Liver (tissue), 9 donors: ENCODE measurements around the gene NUDT21. TPM values are rescaled to one million over a fixed set of nuclear protein-coding genes. Genes with fewer than 3 reads are reported as not detected.

Source experiments
- DNase-seq: peaks from one replicate; pipeline ENCODE4 v3.0.0-alpha.2; 2017; ENCODE audit warnings: low spot score
- H3K27ac ChIP-seq, 2 donors: one replicate each; pipeline ENCODE4 v1.7.0; 2013; ENCODE audit warnings: inconsistent platforms in 2 of 2, low read length in 2 of 2, control low read depth in 1 of 2, low read depth in 1 of 2, mild to moderate bottlenecking in 1 of 2
- H3K27me3 ChIP-seq, 4 donors: one replicate each; pipeline versions ENCODE4 v1.6.1 to v1.7.0; 2013; ENCODE audit warnings: low read length in 3 of 4, inconsistent platforms in 1 of 4, mild to moderate bottlenecking in 1 of 4, moderate library complexity in 1 of 4; ENCODE audit not compliant: control insufficient read depth in 4 of 4, insufficient read depth in 4 of 4
- H3K36me3 ChIP-seq, 4 donors: one replicate each; pipeline versions ENCODE4 v1.6.1 to v1.7.0; 2013; ENCODE audit warnings: low read length in 3 of 4, mild to moderate bottlenecking in 3 of 4, low read depth in 1 of 4, moderate library complexity in 1 of 4; ENCODE audit not compliant: control insufficient read depth in 4 of 4, insufficient read depth in 3 of 4
- H3K4me1 ChIP-seq, 4 donors: one replicate each; pipeline versions ENCODE4 v1.6.1 to v1.7.0; 2013; ENCODE audit warnings: low read length in 3 of 4, mild to moderate bottlenecking in 3 of 4, moderate library complexity in 1 of 4; ENCODE audit not compliant: control insufficient read depth in 4 of 4, insufficient read depth in 4 of 4
- H3K4me3 ChIP-seq, 3 donors: one replicate each; pipeline versions ENCODE4 v1.6.1 to v1.7.0; 2013; ENCODE audit warnings: low read length in 3 of 3, control low read depth in 1 of 3, low read depth in 1 of 3, mild to moderate bottlenecking in 1 of 3
- H3K9ac ChIP-seq, 2 donors: one replicate each; pipeline ENCODE4 v1.7.0; 2013; ENCODE audit warnings: low read length in 2 of 2, mild to moderate bottlenecking in 2 of 2, moderate library complexity in 2 of 2, control low read depth in 1 of 2, low read depth in 1 of 2
- H3K9me3 ChIP-seq, 4 donors: one replicate each; pipeline versions ENCODE4 v1.6.1 to v1.7.0; 2013; ENCODE audit warnings: low read length in 3 of 4; ENCODE audit not compliant: control insufficient read depth in 4 of 4
- ATF3 ChIP-seq: IDR thresholded peaks from 2 replicates; pipeline ENCODE4 v1.6.1; 2016; ENCODE audit warnings: antibody characterized with exemption
- CTCF ChIP-seq: fragments of 150-350 bp; IDR thresholded peaks from 2 replicates; pipeline ENCODE4 v1.5.1; 2017; ENCODE audit warnings: improper control_type of control experiment, low read depth, low read length; ENCODE audit not compliant: missing input control
- FOXA1 ChIP-seq: IDR thresholded peaks from 2 replicates; pipeline ENCODE4 v1.6.1; 2016; ENCODE audit warnings: antibody characterized with exemption
- FOXA2 ChIP-seq: IDR thresholded peaks from 2 replicates; pipeline ENCODE4 v1.6.1; 2016; ENCODE audit warnings: antibody characterized with exemption
- GABPA ChIP-seq, 2 donors: IDR thresholded peaks in 1 of 2; conservative IDR thresholded peaks in 1 of 2; 2 replicates each; pipeline ENCODE4 v1.6.1; 2016; ENCODE audit warnings: antibody characterized with exemption in 2 of 2, mild to moderate bottlenecking in 1 of 2, moderate library complexity in 1 of 2
- HNF4A ChIP-seq, 2 donors: conservative IDR thresholded peaks; 2 replicates each; pipeline ENCODE4 v1.6.1; 2016; ENCODE audit warnings: antibody characterized with exemption in 2 of 2, mild to moderate bottlenecking in 2 of 2
- MAX ChIP-seq: IDR thresholded peaks from 2 replicates; pipeline ENCODE4 v1.6.1; 2016; ENCODE audit warnings: antibody characterized with exemption
- RAD21 ChIP-seq, 2 donors: IDR thresholded peaks; 2 replicates each; pipeline ENCODE4 v1.6.1; 2016; ENCODE audit warnings: antibody characterized with exemption in 2 of 2, mild to moderate bottlenecking in 2 of 2
- REST ChIP-seq: IDR thresholded peaks from 2 replicates; pipeline ENCODE4 v1.6.1; 2016; ENCODE audit warnings: antibody characterized with exemption, mild to moderate bottlenecking
- RXRA ChIP-seq, 2 donors: IDR thresholded peaks; 2 replicates each; pipeline ENCODE4 v1.6.1; 2017 to 2018; ENCODE audit warnings: antibody characterized with exemption in 2 of 2, mild to moderate bottlenecking in 1 of 2
- SP1 ChIP-seq: IDR thresholded peaks from 2 replicates; pipeline ENCODE4 v1.6.1; 2018; ENCODE audit warnings: antibody characterized with exemption, mild to moderate bottlenecking
- YY1 ChIP-seq: IDR thresholded peaks from 2 replicates; pipeline ENCODE4 v1.6.1; 2016; ENCODE audit warnings: antibody characterized with exemption, mild to moderate bottlenecking
- ZBTB33 ChIP-seq: IDR thresholded peaks from 2 replicates; pipeline ENCODE4 v1.6.1; 2016; ENCODE audit warnings: antibody characterized with exemption
- WGBS: extraction: QIAGEN DNeasy Blood & Tissue Kit; methylation state at CpG from one replicate; pipeline ENCODE4 v1.1.7; 2013; 5-methylcytosine and 5-hydroxymethylcytosine counted together
- polyA plus RNA-seq, 2 donors: library from polyadenylated mRNA; stranded (reverse) in 1 of 2; unstranded in 1 of 2; fragments of 200-250 nt in 1 of 2; fragments of >200 nt in 1 of 2; fragmentation: Nextera tagmentation in 1 of 2; extraction: Ambion mirVana in 1 of 2; gene quantifications; one replicate each; pipeline versions ENCODE4 v1.2.1 to v1.2.3, GENCODE V29; 2013 to 2015
- total RNA-seq, 2 donors: library from RNA; depleted of rRNA; stranded (reverse); fragments of >200 nt; gene quantifications; one replicate each; pipeline ENCODE4 v1.2.3, GENCODE V29; 2014
- donor health status: healthy.
- donor health status: healthy.
- donor health status: healthy.
- donor health status: healthy.
- donor health status: healthy.

The NUDT21 gene
- total and polyA plus RNA-seq, 4 donors, result 19.3 to 43.9 (median 27.2) TPM

GRCh38 chr16:56447286-56447685 lies 3.8 kb downstream of the NUDT21 start:
- no peak overlapping the region for H3K9ac ChIP-seq
- 88% methylated on average over 2 of the region's 2 CpGs for WGBS
- no peak for TF ChIP-seq FOXA1
- TF ChIP-seq ZBTB33, result no peak
- no peak for TF ChIP-seq HNF4A (conservative IDR thresholded peaks at IDR 0.05)
- no peak for TF ChIP-seq GABPA (IDR thresholded peaks at IDR 0.05 in 1 of 2, conservative IDR thresholded peaks at IDR 0.05 in 1 of 2)
- no peak for TF ChIP-seq YY1
- no peak for TF ChIP-seq MAX
- TF ChIP-seq ATF3, result no peak
- TF ChIP-seq RXRA (IDR thresholded peaks at IDR 0.05), result no peak
- no peak for TF ChIP-seq REST
- no peak for TF ChIP-seq RAD21 (IDR thresholded peaks at IDR 0.05)
- TF ChIP-seq SP1, result no peak
- peaks cover 1 to 25% (median 11%) of the 10 kb centered on the region in 4 donors for H3K36me3 ChIP-seq
- peaks cover 5 to 20% (median 16%) of the 10 kb centered on the region in 4 donors for H3K4me1 ChIP-seq
- H3K9me3 ChIP-seq, result no peaks in the 10 kb centered on the region
- DNase-seq, result no peak
- H3K27ac ChIP-seq, result no peak overlapping the region
- H3K4me3 ChIP-seq, result no peak overlapping the region
- H3K27me3 ChIP-seq, result no peaks in the 10 kb centered on the region

- Histone ChIP-seq H3K27ac (no peak overlapping the region), H3K36me3 (peaks cover 2 to 39% (median 15%) of the 10 kb centered on the region in 4 donors), H3K4me3 (no peak overlapping the region), H3K9ac (no peak overlapping the region), H3K4me1 (no peaks in the 10 kb centered on the region), H3K27me3 (no peaks in the 10 kb centered on the region), H3K9me3 (no peaks in the 10 kb centered on the region)
- no peak for TF ChIP-seq FOXA1
- TF ChIP-seq FOXA2, result no peak
- TF ChIP-seq RXRA (IDR thresholded peaks at IDR 0.05), result no peak
- no peak for TF ChIP-seq CTCF
- WGBS, result 100% methylated on average over 1 of the region's 1 CpG
- DNase-seq, result no peak
These were observed 13.1 kb downstream of the NUDT21 start for GRCh38 chr16:56438038-56438437.
